Vagina (tissue), 2 donors: ENCODE results near the gene ORC4. TPM values are rescaled to one million over a fixed set of nuclear protein-coding genes. Genes with fewer than 3 reads are reported as not detected.

ENCODE experiments used
- DNase-seq, 2 donors: peaks; one replicate each; pipeline ENCODE4 v3.0.0-alpha.2; 2017; ENCODE audit errors: extremely low spot score in 2 of 2
- H3K27ac ChIP-seq: fragments of 200-600 bp; sonication (generic); one replicate; pipeline ENCODE4 v1.5.1; 2019
- H3K27me3 ChIP-seq: fragments of 200-600 bp; sonication (generic); one replicate; pipeline ENCODE4 v1.5.1; 2019
- H3K36me3 ChIP-seq, 2 donors: fragments of 200-600 bp; sonication (generic); one replicate each; pipeline ENCODE4 v1.5.1; 2017 to 2019
- H3K4me1 ChIP-seq: fragments of 200-600 bp; sonication (generic); one replicate; pipeline ENCODE4 v1.5.1; 2019
- H3K4me3 ChIP-seq, 2 donors: fragments of 200-600 bp; sonication (generic); 1 replicate in 1 of 2; 2 replicates in 1 of 2; pipeline ENCODE4 v1.5.1; 2016 to 2019
- H3K9me3 ChIP-seq: fragments of 200-600 bp; sonication (generic); one replicate; pipeline ENCODE4 v1.5.1; 2019
- POLR2A ChIP-seq, 2 donors: fragments of 450-650 bp; IDR thresholded peaks; one replicate each; pipeline ENCODE4 v1.6.1; 2017; ENCODE audit warnings: antibody characterized with exemption in 2 of 2, mild to moderate bottlenecking in 2 of 2, moderate library complexity in 2 of 2
- POLR2AphosphoS5 ChIP-seq, 2 donors: sonication (generic); formaldehyde crosslinking; IDR thresholded peaks; one replicate each; pipeline ENCODE4 v1.9.0; 2017; ENCODE audit warnings: antibody characterized with exemption in 2 of 2, mild to moderate bottlenecking in 2 of 2, low read depth in 1 of 2; ENCODE audit not compliant: insufficient read depth in 1 of 2
- intact Hi-C: fragments of 100-400 bp; cut with DNase I; formaldehyde crosslinking; loops from one replicate; pipeline ENCODE4 v1.15.1; 2023
- total RNA-seq: library from RNA; depleted of rRNA; stranded (reverse); fragments of >200 nt; gene quantifications from one replicate; pipeline ENCODE4 v1.2.3, GENCODE V29; 2016
- TF ChIP-seq, protein P1 (sequence below), 3 experiments: fragments of 450-650 bp in 2 of 3; fragments of 200-600 bp in 1 of 3; sonication (generic) in 1 of 3; IDR thresholded peaks; one replicate each; pipeline ENCODE4 v1.5.1; 2017 to 2019; ENCODE audit warnings: antibody characterized with exemption in 3 of 3, mild to moderate bottlenecking in 2 of 3, moderate library complexity in 2 of 3

The ORC4 gene
- total RNA-seq, 1 donor from 2014 or later, result 25.5 TPM

DNA sequence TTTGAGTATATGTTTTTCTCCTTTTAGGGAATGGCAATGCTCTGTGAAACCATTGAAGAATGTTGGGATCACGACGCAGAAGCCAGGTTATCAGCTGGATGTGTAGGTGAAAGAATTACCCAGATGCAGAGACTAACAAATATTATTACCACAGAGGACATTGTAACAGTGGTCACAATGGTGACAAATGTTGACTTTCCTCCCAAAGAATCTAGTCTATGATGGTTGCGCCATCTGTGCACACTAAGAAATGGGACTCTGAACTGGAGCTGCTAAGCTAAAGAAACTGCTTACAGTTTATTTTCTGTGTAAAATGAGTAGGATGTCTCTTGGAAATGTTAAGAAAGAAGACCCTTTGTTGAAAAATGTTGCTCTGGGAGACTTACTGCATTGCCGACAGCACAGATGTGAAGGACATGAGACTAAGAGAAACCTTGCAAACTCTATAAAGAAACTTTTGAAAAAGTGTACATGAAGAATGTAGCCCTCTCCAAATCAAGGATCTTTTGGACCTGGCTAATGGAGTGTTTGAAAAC is 93.4 kb downstream of the ORC4 start:
- no peaks in the 10 kb centered on the region for H3K27me3 ChIP-seq
- no peak overlapping the region for H3K27ac ChIP-seq
- H3K4me3 ChIP-seq, result no peak overlapping the region
- H3K36me3 ChIP-seq, result peaks cover 0 to 12% of the 10 kb centered on the region in 2 donors
- DNase-seq, result no peak
- peaks cover 33% of the 10 kb centered on the region for H3K4me1 ChIP-seq
- intact Hi-C loops, result no loop called here
- no peaks in the 10 kb centered on the region for H3K9me3 ChIP-seq
- no peak for TF ChIP-seq POLR2AphosphoS5 (IDR thresholded peaks at IDR 0.05; ENCODE audit: insufficient read depth in 1 of 2, low read depth in 1 of 2)
- TF ChIP-seq, protein P1, sequence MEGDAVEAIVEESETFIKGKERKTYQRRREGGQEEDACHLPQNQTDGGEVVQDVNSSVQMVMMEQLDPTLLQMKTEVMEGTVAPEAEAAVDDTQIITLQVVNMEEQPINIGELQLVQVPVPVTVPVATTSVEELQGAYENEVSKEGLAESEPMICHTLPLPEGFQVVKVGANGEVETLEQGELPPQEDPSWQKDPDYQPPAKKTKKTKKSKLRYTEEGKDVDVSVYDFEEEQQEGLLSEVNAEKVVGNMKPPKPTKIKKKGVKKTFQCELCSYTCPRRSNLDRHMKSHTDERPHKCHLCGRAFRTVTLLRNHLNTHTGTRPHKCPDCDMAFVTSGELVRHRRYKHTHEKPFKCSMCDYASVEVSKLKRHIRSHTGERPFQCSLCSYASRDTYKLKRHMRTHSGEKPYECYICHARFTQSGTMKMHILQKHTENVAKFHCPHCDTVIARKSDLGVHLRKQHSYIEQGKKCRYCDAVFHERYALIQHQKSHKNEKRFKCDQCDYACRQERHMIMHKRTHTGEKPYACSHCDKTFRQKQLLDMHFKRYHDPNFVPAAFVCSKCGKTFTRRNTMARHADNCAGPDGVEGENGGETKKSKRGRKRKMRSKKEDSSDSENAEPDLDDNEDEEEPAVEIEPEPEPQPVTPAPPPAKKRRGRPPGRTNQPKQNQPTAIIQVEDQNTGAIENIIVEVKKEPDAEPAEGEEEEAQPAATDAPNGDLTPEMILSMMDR (IDR thresholded peaks at IDR 0.05), result no peak
- no peak for TF ChIP-seq POLR2A (IDR thresholded peaks at IDR 0.05)

DNA sequence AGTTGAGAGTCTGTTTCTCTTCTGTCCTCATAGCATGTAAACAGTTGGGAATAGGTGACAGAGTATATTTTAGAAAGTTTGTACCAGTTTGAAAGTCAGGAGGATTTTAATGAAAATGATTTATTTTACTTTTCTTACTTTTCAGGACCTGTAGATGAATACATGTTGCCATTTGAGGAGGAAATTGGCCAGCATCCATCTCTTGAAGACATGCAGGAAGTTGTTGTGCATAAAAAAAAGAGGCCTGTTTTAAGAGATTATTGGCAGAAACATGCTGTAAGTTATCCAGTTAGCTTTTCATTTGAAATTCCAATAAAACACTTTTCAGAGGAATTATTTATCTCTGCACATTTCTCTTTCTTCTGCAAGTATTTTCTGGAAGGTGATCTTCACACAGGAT is 94.7 kb downstream of the ORC4 start:
- no peak for DNase-seq

DNA sequence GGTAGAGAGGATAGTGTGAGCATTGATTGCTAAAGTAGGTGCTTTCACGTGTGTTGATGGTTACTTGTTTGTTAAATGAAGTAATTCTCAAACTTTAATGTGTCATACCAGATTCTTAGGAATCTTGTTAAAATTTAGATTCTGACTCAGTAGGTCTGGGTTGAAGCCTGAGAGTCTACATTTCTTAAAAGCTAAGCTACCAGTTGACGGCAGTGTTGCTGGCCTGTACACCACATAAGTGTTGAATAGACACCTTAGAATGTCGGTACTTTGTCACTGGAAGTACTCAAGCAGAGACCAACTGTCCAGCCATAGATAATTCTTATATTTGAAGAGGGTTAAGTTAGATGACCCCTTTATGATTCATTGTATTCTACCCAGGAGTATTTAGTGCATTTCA is 95.9 kb downstream of the ORC4 start:
- intact Hi-C loops, result no loop called here
- Histone ChIP-seq H3K36me3 (peaks cover 0 to 15% of the 10 kb centered on the region in 2 donors), H3K9me3 (no peaks in the 10 kb centered on the region), H3K4me1 (peaks cover 33% of the 10 kb centered on the region), H3K4me3 (no peak overlapping the region), H3K27me3 (no peaks in the 10 kb centered on the region), H3K27ac (no peak overlapping the region)
- no peak for DNase-seq
- TF ChIP-seq POLR2AphosphoS5 (IDR thresholded peaks at IDR 0.05; ENCODE audit: insufficient read depth in 1 of 2, low read depth in 1 of 2) (no peak), POLR2A (IDR thresholded peaks at IDR 0.05) (no peak)
- TF ChIP-seq, protein P1 (IDR thresholded peaks at IDR 0.05), result no peak

More for the DNA sequence above, 94.7 kb downstream of the ORC4 start:
- Histone ChIP-seq H3K27ac (no peak overlapping the region), H3K9me3 (no peaks in the 10 kb centered on the region), H3K4me1 (peaks cover 33% of the 10 kb centered on the region), H3K36me3 (peaks cover 0 to 12% of the 10 kb centered on the region in 2 donors), H3K4me3 (no peak overlapping the region), H3K27me3 (no peaks in the 10 kb centered on the region)
- TF ChIP-seq, protein P1 (IDR thresholded peaks at IDR 0.05), result no peak
- TF ChIP-seq POLR2AphosphoS5 (IDR thresholded peaks at IDR 0.05; ENCODE audit: insufficient read depth in 1 of 2, low read depth in 1 of 2) (no peak), POLR2A (IDR thresholded peaks at IDR 0.05) (no peak)
- intact Hi-C loops, result no loop called here

DNA sequence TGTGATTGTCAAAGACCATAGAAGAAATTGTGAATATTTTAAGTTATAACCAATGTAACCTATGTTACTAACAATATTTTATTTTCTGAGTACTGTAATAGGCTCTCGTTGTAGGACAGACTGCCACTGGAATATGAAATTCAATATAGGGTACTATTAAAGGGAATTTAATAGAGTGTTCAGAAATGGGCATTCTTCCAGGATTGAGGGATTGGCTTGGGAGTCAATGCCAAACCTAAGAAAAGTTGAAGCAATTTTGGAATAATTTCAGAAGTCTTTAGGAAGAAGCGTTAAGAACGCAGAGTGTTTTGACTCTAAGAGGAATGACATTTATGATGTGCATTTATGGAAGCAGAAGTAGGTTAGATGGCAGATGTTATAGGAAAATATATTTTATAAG is 96.7 kb downstream of the ORC4 start:
- Histone ChIP-seq H3K27ac (no peak overlapping the region), H3K36me3 (peaks cover 0 to 15% of the 10 kb centered on the region in 2 donors), H3K4me3 (no peak overlapping the region), H3K27me3 (no peaks in the 10 kb centered on the region), H3K9me3 (no peaks in the 10 kb centered on the region), H3K4me1 (peaks cover 33% of the 10 kb centered on the region)
- TF ChIP-seq POLR2A (IDR thresholded peaks at IDR 0.05), result no peak
- TF ChIP-seq POLR2AphosphoS5 (IDR thresholded peaks at IDR 0.05; ENCODE audit: insufficient read depth in 1 of 2, low read depth in 1 of 2), result no peak
- TF ChIP-seq, protein P1 (IDR thresholded peaks at IDR 0.05), result no peak
- no peak for DNase-seq
- intact Hi-C loops, result no loop called here

DNA sequence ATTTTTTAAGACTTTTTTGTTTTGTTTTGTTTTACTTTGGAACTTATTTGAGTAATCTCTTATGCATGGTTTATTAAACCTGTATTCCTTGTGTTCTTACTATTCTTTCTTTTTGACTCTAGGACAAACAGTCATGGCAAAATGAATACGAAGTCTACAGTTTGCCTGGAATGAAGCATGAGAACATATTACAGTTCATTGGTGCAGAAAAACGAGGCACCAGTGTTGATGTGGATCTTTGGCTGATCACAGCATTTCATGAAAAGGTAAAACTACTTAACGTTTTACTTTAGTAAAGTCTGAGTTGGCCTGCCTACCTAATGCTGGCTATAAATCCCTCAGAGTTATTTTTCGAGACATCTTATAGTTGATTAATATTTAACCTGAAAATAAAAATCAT is 103.4 kb downstream of the ORC4 start:
- DNase-seq, result no peak
- intact Hi-C loops, result no loop called here
- Histone ChIP-seq H3K27me3 (no peaks in the 10 kb centered on the region), H3K36me3 (peaks cover 0 to 18% of the 10 kb centered on the region in 2 donors), H3K27ac (no peak overlapping the region), H3K4me1 (no peaks in the 10 kb centered on the region), H3K9me3 (no peaks in the 10 kb centered on the region), H3K4me3 (no peak overlapping the region)
- TF ChIP-seq POLR2A (IDR thresholded peaks at IDR 0.05), result no peak
- TF ChIP-seq, protein P1 (IDR thresholded peaks at IDR 0.05), result no peak
- TF ChIP-seq POLR2AphosphoS5 (IDR thresholded peaks at IDR 0.05; ENCODE audit: insufficient read depth in 1 of 2, low read depth in 1 of 2), result no peak
